Fibroblast of pulmonary artery (primary cell): Measurements from ENCODE around the gene LPAR3.

Experiments used
- DNase-seq: peaks from one replicate; pipeline ENCODE4 v3.0.0-alpha.2; 2010; ENCODE audit warnings: low read depth
- H3K4me3 ChIP-seq: replicated peaks from 2 replicates; pipeline ENCODE4 v1.5.1; 2011; ENCODE audit warnings: low read depth, mild to moderate bottlenecking, control low read depth, low read length, moderate library complexity
- CTCF ChIP-seq: IDR thresholded peaks from 2 replicates; pipeline ENCODE4 v1.5.1; 2011; ENCODE audit warnings: mild to moderate bottlenecking, control low read depth, low read length, inconsistent platforms; ENCODE audit errors: missing control alignments

LPAR3 gene

GRCh38 chr1:84873366-84873765, 19.6 kb downstream of the LPAR3 start:
- H3K4me3 ChIP-seq: no peak overlapping the region
- TF ChIP-seq CTCF: no peak
- no peak for DNase-seq

- no peak for TF ChIP-seq CTCF
- no peak for DNase-seq
Measured at GRCh38 chr1:84872696-84873355, 20.2 kb downstream of the LPAR3 start.

GRCh38 chr1:84871181-84871580, 21.8 kb downstream of the LPAR3 start:
- H3K4me3 ChIP-seq: no peak overlapping the region
- TF ChIP-seq CTCF: no peak
- DNase-seq: no peak

More at GRCh38 chr1:84872696-84873355, 20.2 kb downstream of the LPAR3 start:
- no peak overlapping the region for H3K4me3 ChIP-seq

GRCh38 chr1:84870591-84870990, 22.4 kb downstream of the LPAR3 start:
- no peak for DNase-seq
- no peak for TF ChIP-seq CTCF
- no peak overlapping the region for H3K4me3 ChIP-seq

- no peak for TF ChIP-seq CTCF
- no peak overlapping the region for H3K4me3 ChIP-seq
- peak; percentile 48 for DNase-seq
Measured at GRCh38 chr1:84869720-84870119, 23.3 kb downstream of the LPAR3 start.

GRCh38 chr1:84862810-84863251, 30.2 kb downstream of the LPAR3 start:
- no peak for TF ChIP-seq CTCF
- DNase-seq: no peak
- H3K4me3 ChIP-seq: no peak overlapping the region
